Neural cell (in vitro differentiated cells): ENCODE measurements around the gene C20orf144. TPM values are rescaled to one million over a fixed set of nuclear protein-coding genes. Genes with fewer than 3 reads are reported as not detected.

Experiments used
- H2AFZ ChIP-seq: fragments of 200-600, 300-800 bp; sonication (generic), shearing (Covaris generic); 2 replicates; pipeline ENCODE4 v1.6.0; 2014; ENCODE audit warnings: low read depth, mild to moderate bottlenecking, antibody characterized with exemption, low read length, moderate library complexity
- H3F3A ChIP-seq: fragments of 200-600 bp; shearing (Covaris generic); 2 replicates; pipeline ENCODE4 v1.6.1; 2016; ENCODE audit warnings: mild to moderate bottlenecking, moderate library complexity, mixed read lengths, antibody characterized with exemption, low read length; ENCODE audit not compliant: insufficient read depth, poor library complexity, severe bottlenecking
- H3K27ac ChIP-seq: fragments of 200-600, 300-800 bp; sonication (generic), shearing (Covaris generic); 2 replicates; pipeline ENCODE4 v1.5.1; 2014; ENCODE audit warnings: mild to moderate bottlenecking, low read length, moderate library complexity
- H3K27me3 ChIP-seq: fragments of 300-800, 200-600 bp; sonication (generic), shearing (Covaris generic); 2 replicates; pipeline ENCODE4 v1.6.0; 2014; ENCODE audit warnings: mild to moderate bottlenecking, low read depth, low read length, moderate library complexity; ENCODE audit not compliant: insufficient read depth
- H3K36me3 ChIP-seq: fragments of 300-800, 200-600 bp; sonication (generic), shearing (Covaris generic); 2 replicates; pipeline ENCODE4 v1.5.1; 2014; ENCODE audit warnings: mild to moderate bottlenecking, antibody characterized with exemption, low read length, moderate library complexity; ENCODE audit not compliant: insufficient read depth
- H3K4me2 ChIP-seq: fragments of 300-800, 200-600 bp; sonication (generic), shearing (Covaris generic); 2 replicates; pipeline ENCODE4 v1.6.0; 2014; ENCODE audit warnings: mild to moderate bottlenecking, low read length
- H3K4me3 ChIP-seq: fragments of 300-800, 200-600 bp; sonication (generic), shearing (Covaris generic); 2 replicates; pipeline ENCODE4 v1.5.1; 2014; ENCODE audit warnings: mild to moderate bottlenecking, low read length, moderate library complexity
- H3K79me2 ChIP-seq: fragments of 200-600 bp; shearing (Covaris generic); replicated peaks from 2 replicates; pipeline ENCODE4 v1.6.0; 2014; ENCODE audit warnings: mild to moderate bottlenecking, low read length, moderate library complexity; ENCODE audit not compliant: insufficient read depth
- H3K9ac ChIP-seq: fragments of 300-800, 200-600 bp; sonication (generic), shearing (Covaris generic); 2 replicates; pipeline ENCODE4 v1.6.1; 2016; ENCODE audit warnings: mild to moderate bottlenecking, low read length, mixed read lengths
- H3K9me2 ChIP-seq: fragments of 200-600 bp; shearing (Covaris generic); 2 replicates; pipeline ENCODE4 v1.6.1; 2016; ENCODE audit warnings: mild to moderate bottlenecking, low read length, mixed read lengths; ENCODE audit not compliant: insufficient read depth
- H3K9me3 ChIP-seq: fragments of 200-600, 300-800 bp; sonication (generic), shearing (Covaris generic); 2 replicates; pipeline ENCODE4 v1.6.1; 2016; ENCODE audit warnings: mild to moderate bottlenecking, mixed run types, low read length, moderate library complexity, mixed read lengths
- H4K20me1 ChIP-seq: fragments of 200-600 bp; shearing (Covaris generic); 2 replicates; pipeline ENCODE4 v1.6.1; 2016; ENCODE audit warnings: mild to moderate bottlenecking, mixed run types; ENCODE audit not compliant: insufficient read depth
- CTCF ChIP-seq: fragments of 450-650 bp; IDR thresholded peaks from 2 replicates; pipeline ENCODE4 v1.5.1; 2014; ENCODE audit warnings: antibody characterized with exemption, mild to moderate bottlenecking, moderate library complexity; ENCODE audit not compliant: poor library complexity, severe bottlenecking
- EP300 ChIP-seq: fragments of 450-650 bp; conservative IDR thresholded peaks from 2 replicates; pipeline ENCODE4 v1.6.1; 2014; ENCODE audit warnings: antibody characterized with exemption, mild to moderate bottlenecking, moderate library complexity; ENCODE audit not compliant: poor library complexity, severe bottlenecking
- EZH2 ChIP-seq: fragments of 200-600, 300-800 bp; shearing (Covaris generic), sonication (generic); IDR thresholded peaks from 2 replicates; pipeline ENCODE4 v1.6.1; 2014; ENCODE audit warnings: antibody characterized with exemption, low read length, borderline replicate concordance, mild to moderate bottlenecking; ENCODE audit not compliant: insufficient read depth, poor library complexity, severe bottlenecking
- MXI1 ChIP-seq: fragments of 450-650 bp; conservative IDR thresholded peaks from 2 replicates; pipeline ENCODE4 v1.6.1; 2014; ENCODE audit warnings: antibody characterized with exemption, mild to moderate bottlenecking; ENCODE audit not compliant: poor library complexity, severe bottlenecking
- POLR2AphosphoS5 ChIP-seq: IDR thresholded peaks from 2 replicates; pipeline ENCODE4 v1.6.1; 2012
- RAD21 ChIP-seq: fragments of 450-650 bp; conservative IDR thresholded peaks from 2 replicates; pipeline ENCODE4 v1.6.1; 2014; ENCODE audit warnings: antibody characterized with exemption, mild to moderate bottlenecking, moderate library complexity
- REST ChIP-seq: IDR thresholded peaks from 2 replicates; pipeline ENCODE4 v1.6.1; 2012; ENCODE audit warnings: borderline replicate concordance
- SMC3 ChIP-seq: fragments of 450-650 bp; conservative IDR thresholded peaks from 2 replicates; pipeline ENCODE4 v1.6.1; 2014; ENCODE audit warnings: antibody characterized with exemption, mild to moderate bottlenecking, moderate library complexity; ENCODE audit not compliant: poor library complexity
- TAF1 ChIP-seq: IDR thresholded peaks from 2 replicates; pipeline ENCODE4 v1.6.1; 2012; ENCODE audit warnings: low read depth
- polyA plus RNA-seq: library from polyadenylated mRNA; depleted of rRNA; stranded (reverse); fragments of >200 nt; gene quantifications from 2 replicates; pipeline ENCODE4 v1.2.3, GENCODE V29; 2014

C20orf144 gene
- polyA plus RNA-seq, 1 donor from 2014 or later = not detected

- no peaks in the 10 kb centered on the region for H3K36me3 ChIP-seq
- H3K79me2 ChIP-seq = no peaks in the 10 kb centered on the region
- no peak overlapping the region for H3K4me2 ChIP-seq
- no peak for TF ChIP-seq CTCF
- TF ChIP-seq EP300 = no peak
- TF ChIP-seq RAD21 = no peak
- no peaks in the 10 kb centered on the region for H3K9me2 ChIP-seq
- no peak overlapping the region for H2AFZ ChIP-seq
- no peaks in the 10 kb centered on the region for H4K20me1 ChIP-seq
- no peaks in the 10 kb centered on the region for H3K27me3 ChIP-seq
- H3K4me3 ChIP-seq = no peak overlapping the region
- no peak overlapping the region for H3K9ac ChIP-seq
- no peaks in the 10 kb centered on the region for H3F3A ChIP-seq
- H3K9me3 ChIP-seq = no peaks in the 10 kb centered on the region
- no peak overlapping the region for H3K27ac ChIP-seq
Measured at GRCh38 chr20:33660035-33660684, 2.0 kb upstream of the C20orf144 start.

GRCh38 chr20:33660685-33661058, 1.5 kb upstream of the C20orf144 start:
- Histone ChIP-seq H3K27me3 (no peaks in the 10 kb centered on the region), H3K4me3 (no peak overlapping the region), H4K20me1 (no peaks in the 10 kb centered on the region), H3K79me2 (no peaks in the 10 kb centered on the region), H3K4me2 (no peak overlapping the region), H3F3A (no peaks in the 10 kb centered on the region), H3K36me3 (no peaks in the 10 kb centered on the region), H3K27ac (no peak overlapping the region), H3K9me2 (no peaks in the 10 kb centered on the region), H2AFZ (no peak overlapping the region), H3K9me3 (no peaks in the 10 kb centered on the region), H3K9ac (no peak overlapping the region)
- no peak for TF ChIP-seq RAD21
- TF ChIP-seq CTCF = no peak
- TF ChIP-seq POLR2AphosphoS5 = no peak
- no peak for TF ChIP-seq REST
- TF ChIP-seq SMC3 = no peak
- no peak for TF ChIP-seq EZH2
- no peak for TF ChIP-seq MXI1
- TF ChIP-seq TAF1 = no peak
- no peak for TF ChIP-seq EP300
